ENCODE results near the gene KIF6.

Gene KIF6

GRCh38 chr6:39698789-39699188 is 26.4 kb downstream of the KIF6 start:
- TF ChIP-seq CTCF (IDR thresholded peaks at IDR 0.05; ENCODE audit: low read depth, low read length), result no peak
- DNase-seq (ENCODE audit: low read depth in 2 of 2), result no peak
- H3K4me3 ChIP-seq (replicated peaks in 1 of 2; ENCODE audit: low read depth in 2 of 2, low read length in 2 of 2), result no peak overlapping the region

GRCh38 chr6:39696986-39697788 is 28.0 kb downstream of the KIF6 start:
- TF ChIP-seq CTCF (IDR thresholded peaks at IDR 0.05; ENCODE audit: low read depth, low read length), result no peak
- H3K4me3 ChIP-seq (replicated peaks in 1 of 2; ENCODE audit: low read depth in 2 of 2, low read length in 2 of 2), result no peak overlapping the region
- no peak for DNase-seq (ENCODE audit: low read depth in 2 of 2)

GRCh38 chr6:39695447-39695846 is 29.8 kb downstream of the KIF6 start:
- H3K4me3 ChIP-seq (replicated peaks in 1 of 2; ENCODE audit: low read depth in 2 of 2, low read length in 2 of 2), result no peak overlapping the region
- no peak for DNase-seq (ENCODE audit: low read depth in 2 of 2)
- no peak for TF ChIP-seq CTCF (IDR thresholded peaks at IDR 0.05; ENCODE audit: low read depth, low read length)

GRCh38 chr6:39693206-39693605 is 32.0 kb downstream of the KIF6 start:
- no peak overlapping the region for H3K4me3 ChIP-seq (replicated peaks in 1 of 2; ENCODE audit: low read depth in 2 of 2, low read length in 2 of 2)
- no peak for DNase-seq (ENCODE audit: low read depth in 2 of 2)
- no peak for TF ChIP-seq CTCF (IDR thresholded peaks at IDR 0.05; ENCODE audit: low read depth, low read length)

- no peak for TF ChIP-seq CTCF (IDR thresholded peaks at IDR 0.05; ENCODE audit: low read depth, low read length)
- DNase-seq (ENCODE audit: low read depth in 2 of 2), result peak; percentile 48 to 89
- no peak overlapping the region for H3K4me3 ChIP-seq (replicated peaks in 1 of 2; ENCODE audit: low read depth in 2 of 2, low read length in 2 of 2)
Observed at GRCh38 chr6:39688494-39688893, 36.7 kb downstream of the KIF6 start.

- DNase-seq (ENCODE audit: low read depth in 2 of 2), result no peak
- no peak for TF ChIP-seq CTCF (IDR thresholded peaks at IDR 0.05; ENCODE audit: low read depth, low read length)
- no peak overlapping the region for H3K4me3 ChIP-seq (replicated peaks in 1 of 2; ENCODE audit: low read depth in 2 of 2, low read length in 2 of 2)
Observed at GRCh38 chr6:39686976-39687375, 38.2 kb downstream of the KIF6 start.

- no peak for DNase-seq (ENCODE audit: low read depth in 2 of 2)
- no peak overlapping the region for H3K4me3 ChIP-seq (replicated peaks in 1 of 2; ENCODE audit: low read depth in 2 of 2, low read length in 2 of 2)
- TF ChIP-seq CTCF (IDR thresholded peaks at IDR 0.05; ENCODE audit: low read depth, low read length), result no peak
Observed at GRCh38 chr6:39685938-39686337, 39.3 kb downstream of the KIF6 start.

Measured in cardiac fibroblast (primary cell).